B cell (primary cell): ENCODE data around the gene ARHGAP42. TPM values are rescaled to one million over a fixed set of nuclear protein-coding genes. Genes with fewer than 3 reads are reported as not detected.

Experiments used
- ATAC-seq: fragments of 200-7000 bp; cut with Tn5 transposase; one replicate; pipeline ENCODE4 v1.10.0; 2021; ENCODE audit warnings: low read depth, mild to moderate bottlenecking, moderate number of reproducible peaks, moderate library complexity
- CTCF ChIA-PET: fragments of 350-600 bp; sonication (Branson Sonifier 250); formaldehyde crosslinking; loops from one replicate; lab custom pipeline; 2021; ENCODE audit warnings: antibody characterized with exemption, inconsistent platforms; lab: Charles Lee
- POLR2A ChIA-PET: fragments of 350-600 bp; sonication (Branson Sonifier 250); formaldehyde crosslinking; loops from one replicate; lab custom pipeline; 2021; ENCODE audit warnings: antibody characterized with exemption; lab: Charles Lee
- DNase-seq: peaks from one replicate; pipeline ENCODE4 v3.0.0; 2013
- H2AFZ ChIP-seq: 2 replicates; pipeline ENCODE4 v1.6.1; 2012; ENCODE audit warnings: mild to moderate bottlenecking, low read depth, low read length; ENCODE audit not compliant: insufficient read depth, poor library complexity, severe bottlenecking
- H3K27ac ChIP-seq, 2 donors: 1 replicate in 1 of 2; 2 replicates in 1 of 2; pipeline ENCODE4 v1.5.1; 2012 to 2013; ENCODE audit warnings: low read length in 2 of 2, mild to moderate bottlenecking in 2 of 2, moderate library complexity in 1 of 2
- H3K27me3 ChIP-seq, 4 experiments: fragments of 200-600 bp in 1 of 4; sonication (generic) in 1 of 4; replicated peaks in 1 of 4; 1 replicate in 2 of 4; 2 replicates in 2 of 4; pipeline versions ENCODE4 v1.6.1 to v1.7.0; 2013 to 2016; ENCODE audit warnings: low read length in 3 of 4, mild to moderate bottlenecking in 2 of 4, mixed read lengths in 1 of 4, moderate library complexity in 1 of 4; ENCODE audit not compliant: insufficient read depth in 4 of 4, control insufficient read depth in 3 of 4; ENCODE audit errors: control extremely low read depth in 1 of 4
- H3K36me3 ChIP-seq, 2 experiments: replicated peaks in 1 of 2; 1 replicate in 1 of 2; 2 replicates in 1 of 2; pipeline versions ENCODE4 v1.6.1 to v1.7.1; 2013; ENCODE audit warnings: low read length in 1 of 2; ENCODE audit not compliant: insufficient read depth in 2 of 2, control insufficient read depth in 1 of 2; ENCODE audit errors: control extremely low read depth in 1 of 2, extremely low read depth in 1 of 2
- H3K4me1 ChIP-seq, 2 donors: fragments of 200-600 bp in 1 of 2; sonication (generic) in 1 of 2; 1 replicate in 1 of 2; 2 replicates in 1 of 2; pipeline versions ENCODE4 v1.5.1 to v1.6.1; 2013 to 2017; ENCODE audit warnings: low read length in 2 of 2; ENCODE audit not compliant: control insufficient read depth in 2 of 2, insufficient read depth in 2 of 2
- H3K4me2 ChIP-seq: replicated peaks from 2 replicates; pipeline ENCODE3; 2012; ENCODE audit warnings: mild to moderate bottlenecking, low read depth, low read length; ENCODE audit not compliant: poor library complexity, severe bottlenecking
- H3K4me3 ChIP-seq, 5 experiments: fragments of 200-600 bp in 1 of 5; sonication (generic) in 1 of 5; 1 replicate in 3 of 5; 2 replicates in 2 of 5; pipeline versions ENCODE4 v1.5.1 to v1.7.0; 2011 to 2016; ENCODE audit warnings: low read length in 4 of 5, mild to moderate bottlenecking in 4 of 5, low read depth in 2 of 5, control low read depth in 1 of 5, moderate library complexity in 1 of 5; ENCODE audit not compliant: insufficient read depth in 1 of 5; ENCODE audit errors: control extremely low read depth in 1 of 5, extremely low read depth in 1 of 5
- H3K79me2 ChIP-seq: fragments of 200-600 bp; sonication (generic); one replicate; pipeline ENCODE4 v1.6.0; 2016; ENCODE audit warnings: low read length; ENCODE audit not compliant: control insufficient read depth, insufficient read depth
- H3K9ac ChIP-seq: fragments of 200-600 bp; sonication (generic); 2 replicates; pipeline ENCODE4 v1.6.1; 2017; ENCODE audit warnings: mild to moderate bottlenecking, low read length, moderate library complexity
- H3K9me3 ChIP-seq, 3 donors: one replicate each; pipeline versions ENCODE4 v1.6.1 to v1.7.1; 2013; ENCODE audit warnings: low read length in 2 of 3; ENCODE audit not compliant: control insufficient read depth in 2 of 3, insufficient read depth in 1 of 3; ENCODE audit errors: control extremely low read depth in 1 of 3
- H4K20me1 ChIP-seq: 2 replicates; pipeline ENCODE4 v1.6.0; 2012; ENCODE audit warnings: mild to moderate bottlenecking, low read length; ENCODE audit not compliant: insufficient read depth, control insufficient read depth, poor library complexity, severe bottlenecking
- H3K27ac Mint-ChIP-seq: one replicate; pipeline ENCODE4 v1.8.0; 2021; ENCODE audit warnings: mixed read lengths
- H3K27me3 Mint-ChIP-seq: one replicate; pipeline ENCODE4 v1.8.0; 2021; ENCODE audit warnings: mixed read lengths
- H3K4me1 Mint-ChIP-seq: one replicate; pipeline ENCODE4 v1.8.0; 2021; ENCODE audit warnings: mixed read lengths
- H3K4me3 Mint-ChIP-seq: one replicate; pipeline ENCODE4 v1.8.0; 2021; ENCODE audit warnings: mixed read lengths
- H3K9me3 Mint-ChIP-seq: one replicate; pipeline ENCODE4 v1.8.0; 2022; ENCODE audit warnings: mixed read lengths; ENCODE audit not compliant: insufficient read depth
- CTCF ChIP-seq: fragments of 200-600 bp; IDR thresholded peaks from one replicate; pipeline ENCODE4 v1.8.0; 2022; ENCODE audit warnings: antibody characterized with exemption, mild to moderate bottlenecking
- EZH2 ChIP-seq: IDR thresholded peaks from 2 replicates; pipeline ENCODE4 v1.6.1; 2012; ENCODE audit warnings: borderline replicate concordance, low read depth, mild to moderate bottlenecking, moderate library complexity, low read length; ENCODE audit not compliant: insufficient read depth, poor library complexity, severe bottlenecking
- WGBS: methylation state at CpG from one replicate; pipeline ENCODE4 v1.1.5; 2013; ENCODE audit warnings: missing lambda C conversion rate; ENCODE audit not compliant: insufficient coverage; 5-methylcytosine and 5-hydroxymethylcytosine counted together
- intact Hi-C: fragments of 100-400 bp; cut with micrococcal nuclease; formaldehyde crosslinking; loops from one replicate; pipeline ENCODE4 v1.10.0; 2022
- polyA plus RNA-seq: library from polyadenylated mRNA; depleted of rRNA; stranded (reverse); fragments of >200 nt; gene quantifications from 2 replicates; pipeline ENCODE4 v1.2.3, GENCODE V29; 2012
- total RNA-seq, 2 donors: library from RNA; stranded (reverse); fragments of 120-200 nt in 1 of 2; gene quantifications; 1 replicate in 1 of 2; 2 replicates in 1 of 2; pipeline versions ENCODE4 v1.2.3 to v1.2.4, GENCODE V29; 2013 to 2022

The ARHGAP42 gene
- total and polyA plus RNA-seq, 2 donors (not counting 1 experiment from before 2014, with no cell fraction given), result 3.8 to 4.9 TPM

- CTCF ChIA-PET, result no interaction called here
- ATAC-seq (no peak), DNase-seq (no peak)
- Mint-ChIP-seq H3K4me1 (peaks cover 8% of the 10 kb centered on the region), H3K4me3 (no peak overlapping the region), H3K27ac (no peak overlapping the region), H3K27me3 (no peaks in the 10 kb centered on the region), H3K9me3 (no peaks in the 10 kb centered on the region)
- POLR2A ChIA-PET, result no interaction called here
- no peak overlapping the region for H3K9ac ChIP-seq
- H2AFZ ChIP-seq, result no peak overlapping the region
- no peak overlapping the region for H3K27ac ChIP-seq
- peaks cover 7% of the 10 kb centered on the region for H3K79me2 ChIP-seq
- no peak overlapping the region for H3K4me3 ChIP-seq
- no peaks in the 10 kb centered on the region for H3K27me3 ChIP-seq
- no peaks in the 10 kb centered on the region for H4K20me1 ChIP-seq
- H3K4me2 ChIP-seq, result no peak overlapping the region
- 83% methylated on average over 1 of the region's 2 CpGs for WGBS
- no peak for TF ChIP-seq CTCF
- TF ChIP-seq EZH2, result no peak
- no peaks in the 10 kb centered on the region for H3K36me3 ChIP-seq
- peaks cover 0 to 6% (median 0%) of the 10 kb centered on the region in 3 donors for H3K9me3 ChIP-seq
- H3K4me1 ChIP-seq, result no peaks in the 10 kb centered on the region
- intact Hi-C loops, result no loop called here
These were observed 69.5 kb downstream of the ARHGAP42 start for GRCh38 chr11:100756559-100756958.

GRCh38 chr11:100757646-100758045, 70.6 kb downstream of the ARHGAP42 start:
- H3K27ac ChIP-seq, result no peak overlapping the region
- no peaks in the 10 kb centered on the region for H3K27me3 ChIP-seq
- H3K9me3 ChIP-seq, result no peaks in the 10 kb centered on the region
- DNase-seq (no peak), ATAC-seq (no peak)
- Mint-ChIP-seq H3K4me1 (peaks cover 8% of the 10 kb centered on the region), H3K4me3 (no peak overlapping the region), H3K27ac (no peak overlapping the region), H3K27me3 (no peaks in the 10 kb centered on the region), H3K9me3 (no peaks in the 10 kb centered on the region)
- H3K4me2 ChIP-seq, result no peak overlapping the region
- intact Hi-C loops, result no loop called here
- no peaks in the 10 kb centered on the region for H3K4me1 ChIP-seq
- POLR2A ChIA-PET, result no interaction called here
- no peaks in the 10 kb centered on the region for H3K36me3 ChIP-seq
- H2AFZ ChIP-seq, result no peak overlapping the region
- no CpG with 5 or more reads among the region's 1 CpG for WGBS
- H3K9ac ChIP-seq, result no peak overlapping the region
- peaks cover under 1% of the 10 kb centered on the region for H3K79me2 ChIP-seq
- no peak for TF ChIP-seq EZH2
- no peak for TF ChIP-seq CTCF
- H4K20me1 ChIP-seq, result no peaks in the 10 kb centered on the region
- CTCF ChIA-PET, result no interaction called here
- no peak overlapping the region for H3K4me3 ChIP-seq
